DND-41 (cell line): ENCODE measurements around the gene FRMPD4.

ENCODE experiments used
- EZH2 ChIP-seq: IDR thresholded peaks from 3 replicates; pipeline ENCODE4 v1.6.1; 2012; ENCODE audit warnings: borderline replicate concordance, low read depth, mild to moderate bottlenecking, moderate library complexity, low read length, inconsistent platforms; ENCODE audit not compliant: severe bottlenecking
- TF ChIP-seq, protein P1 (sequence below): IDR thresholded peaks from 2 replicates; pipeline ENCODE4 v1.5.1; 2012; ENCODE audit warnings: borderline replicate concordance, low read length, moderate library complexity, mild to moderate bottlenecking; ENCODE audit not compliant: poor library complexity, severe bottlenecking; ENCODE audit errors: extremely low read depth

DNA sequence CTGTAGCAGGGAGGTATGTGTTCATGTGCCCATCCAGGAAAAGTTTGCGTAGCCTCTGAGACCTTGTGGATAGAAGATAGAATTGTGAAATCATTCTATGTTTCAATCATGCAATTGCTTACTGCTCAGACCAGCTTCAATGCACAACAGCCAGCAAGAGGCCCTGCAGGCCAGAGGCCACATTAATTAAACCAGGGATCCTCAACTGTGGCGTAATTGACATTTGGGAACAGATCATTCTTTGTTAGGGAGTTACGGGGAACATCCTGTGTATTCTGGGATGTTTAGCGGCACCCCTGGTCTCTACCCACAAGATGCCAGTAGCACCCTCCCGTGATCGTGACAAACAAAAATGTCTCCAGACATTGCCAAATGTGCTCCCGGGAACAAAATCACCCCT lies 566.4 kb downstream of the FRMPD4 start:
- no peak for TF ChIP-seq EZH2
- TF ChIP-seq, protein P1, sequence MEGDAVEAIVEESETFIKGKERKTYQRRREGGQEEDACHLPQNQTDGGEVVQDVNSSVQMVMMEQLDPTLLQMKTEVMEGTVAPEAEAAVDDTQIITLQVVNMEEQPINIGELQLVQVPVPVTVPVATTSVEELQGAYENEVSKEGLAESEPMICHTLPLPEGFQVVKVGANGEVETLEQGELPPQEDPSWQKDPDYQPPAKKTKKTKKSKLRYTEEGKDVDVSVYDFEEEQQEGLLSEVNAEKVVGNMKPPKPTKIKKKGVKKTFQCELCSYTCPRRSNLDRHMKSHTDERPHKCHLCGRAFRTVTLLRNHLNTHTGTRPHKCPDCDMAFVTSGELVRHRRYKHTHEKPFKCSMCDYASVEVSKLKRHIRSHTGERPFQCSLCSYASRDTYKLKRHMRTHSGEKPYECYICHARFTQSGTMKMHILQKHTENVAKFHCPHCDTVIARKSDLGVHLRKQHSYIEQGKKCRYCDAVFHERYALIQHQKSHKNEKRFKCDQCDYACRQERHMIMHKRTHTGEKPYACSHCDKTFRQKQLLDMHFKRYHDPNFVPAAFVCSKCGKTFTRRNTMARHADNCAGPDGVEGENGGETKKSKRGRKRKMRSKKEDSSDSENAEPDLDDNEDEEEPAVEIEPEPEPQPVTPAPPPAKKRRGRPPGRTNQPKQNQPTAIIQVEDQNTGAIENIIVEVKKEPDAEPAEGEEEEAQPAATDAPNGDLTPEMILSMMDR, result no peak
